ENCODE results near the gene TTC4.

DNA sequence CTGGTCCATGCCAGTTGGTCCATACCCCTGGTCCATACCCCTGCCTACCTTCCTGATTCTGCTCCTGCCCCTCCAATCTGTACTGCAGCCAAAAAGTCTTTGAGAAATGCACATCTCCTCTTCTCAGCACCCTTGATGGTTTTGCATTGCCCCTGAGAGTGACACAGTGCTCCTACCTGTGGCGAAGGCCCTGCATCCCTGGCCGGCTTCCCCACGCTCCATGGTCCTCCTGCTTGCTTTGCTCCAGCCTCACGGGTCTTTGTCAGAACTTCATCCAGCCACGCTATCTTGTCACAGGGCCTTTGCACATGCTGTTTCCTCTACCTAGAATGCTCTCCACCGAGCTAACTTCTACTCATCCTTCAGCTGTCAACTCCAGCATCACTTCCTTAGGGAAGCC is 32.2 kb upstream of the TTC4 start:
- TF ChIP-seq, protein P1, sequence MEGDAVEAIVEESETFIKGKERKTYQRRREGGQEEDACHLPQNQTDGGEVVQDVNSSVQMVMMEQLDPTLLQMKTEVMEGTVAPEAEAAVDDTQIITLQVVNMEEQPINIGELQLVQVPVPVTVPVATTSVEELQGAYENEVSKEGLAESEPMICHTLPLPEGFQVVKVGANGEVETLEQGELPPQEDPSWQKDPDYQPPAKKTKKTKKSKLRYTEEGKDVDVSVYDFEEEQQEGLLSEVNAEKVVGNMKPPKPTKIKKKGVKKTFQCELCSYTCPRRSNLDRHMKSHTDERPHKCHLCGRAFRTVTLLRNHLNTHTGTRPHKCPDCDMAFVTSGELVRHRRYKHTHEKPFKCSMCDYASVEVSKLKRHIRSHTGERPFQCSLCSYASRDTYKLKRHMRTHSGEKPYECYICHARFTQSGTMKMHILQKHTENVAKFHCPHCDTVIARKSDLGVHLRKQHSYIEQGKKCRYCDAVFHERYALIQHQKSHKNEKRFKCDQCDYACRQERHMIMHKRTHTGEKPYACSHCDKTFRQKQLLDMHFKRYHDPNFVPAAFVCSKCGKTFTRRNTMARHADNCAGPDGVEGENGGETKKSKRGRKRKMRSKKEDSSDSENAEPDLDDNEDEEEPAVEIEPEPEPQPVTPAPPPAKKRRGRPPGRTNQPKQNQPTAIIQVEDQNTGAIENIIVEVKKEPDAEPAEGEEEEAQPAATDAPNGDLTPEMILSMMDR (IDR thresholded peaks at IDR 0.05), result no peak
- TF ChIP-seq POLR2A (IDR thresholded peaks at IDR 0.05), result no peak

All from suprapubic skin (tissue), 3 donors.